CD1c-positive myeloid dendritic cell (primary cell): ENCODE results near the gene SLC44A1.

ENCODE experiments used
- DNase-seq: peaks from one replicate; pipeline ENCODE4 v3.0.0-alpha.2; 2016; ENCODE audit errors: extremely low spot score

SLC44A1 gene

DNA sequence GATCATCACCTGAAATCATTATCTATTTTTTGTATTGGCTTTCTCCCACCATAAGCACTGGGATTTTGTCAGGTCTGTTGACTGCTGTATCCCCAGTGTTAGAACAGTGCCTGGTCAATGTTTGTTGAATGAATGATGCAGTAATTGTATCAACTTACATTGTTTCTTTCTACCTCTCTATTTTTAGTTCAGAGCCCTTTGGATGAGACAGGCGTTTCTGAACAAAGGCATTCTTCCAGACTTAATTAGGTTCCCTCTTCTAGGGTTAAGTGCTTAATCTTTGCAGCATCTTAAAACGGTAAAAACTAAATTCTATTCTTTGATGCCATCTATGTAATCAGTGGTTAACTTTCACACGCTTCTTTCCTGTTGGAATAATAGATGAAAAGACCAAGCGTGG, 26.3 kb downstream of the SLC44A1 start:
- DNase-seq = no peak

DNA sequence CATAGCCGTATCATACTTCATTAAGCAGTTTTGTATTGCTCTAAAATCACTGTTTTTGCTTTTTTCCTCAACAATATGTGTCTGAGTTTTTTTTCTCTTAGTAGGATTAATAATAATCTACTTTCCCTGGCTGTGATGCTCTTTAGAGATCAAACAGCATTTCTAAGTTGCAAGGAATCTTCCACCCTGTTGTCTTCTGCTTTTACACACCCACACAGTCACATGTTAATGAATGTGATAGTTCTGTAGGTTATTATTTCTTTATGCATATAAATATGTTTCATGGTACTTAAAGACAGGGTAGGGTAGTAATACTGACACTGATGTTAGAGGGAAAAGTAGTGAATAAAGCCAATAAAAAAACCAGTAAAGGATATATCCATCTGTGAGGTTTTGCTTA, 29.3 kb downstream of the SLC44A1 start:
- DNase-seq = peak; percentile 45

DNA sequence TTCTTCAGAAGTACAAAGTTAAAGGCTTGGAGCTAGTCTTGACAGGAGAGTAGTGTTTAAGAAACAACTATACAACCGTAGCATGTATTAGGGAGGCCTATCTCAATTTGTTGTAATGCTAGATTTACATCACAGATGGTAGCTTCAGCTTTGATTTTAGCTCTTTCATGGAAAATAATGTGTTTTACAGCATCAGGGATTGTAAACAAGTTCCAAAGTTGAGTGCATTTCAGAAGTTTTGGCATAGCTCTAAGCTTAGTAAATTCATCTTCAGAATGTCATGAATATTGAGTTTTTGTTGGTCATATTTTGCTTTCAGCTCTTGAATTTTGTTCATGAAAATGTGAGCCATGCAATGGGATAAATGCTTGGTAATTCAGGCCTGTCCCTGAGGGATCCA, 30.7 kb downstream of the SLC44A1 start:
- DNase-seq = no peak

DNA sequence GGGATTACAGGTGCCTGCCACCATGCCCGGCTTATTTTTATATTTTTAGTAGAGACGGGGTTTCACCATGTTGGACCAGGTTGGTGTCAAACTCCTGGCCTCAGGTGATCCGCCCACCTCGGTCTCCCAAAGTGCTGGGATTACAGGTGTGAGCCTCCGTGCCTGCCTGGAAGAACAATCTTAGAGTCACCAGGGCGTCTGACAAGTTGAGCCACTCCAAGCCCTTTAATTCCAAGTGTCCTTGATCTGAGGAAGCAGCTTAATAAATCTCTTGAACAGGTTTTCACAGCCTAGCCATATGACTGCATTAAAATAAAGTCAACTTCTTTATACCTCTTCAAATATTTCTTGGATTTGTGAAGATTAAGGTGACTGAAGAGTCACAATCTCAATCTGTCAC, 31.5 kb downstream of the SLC44A1 start:
- no peak for DNase-seq

DNA sequence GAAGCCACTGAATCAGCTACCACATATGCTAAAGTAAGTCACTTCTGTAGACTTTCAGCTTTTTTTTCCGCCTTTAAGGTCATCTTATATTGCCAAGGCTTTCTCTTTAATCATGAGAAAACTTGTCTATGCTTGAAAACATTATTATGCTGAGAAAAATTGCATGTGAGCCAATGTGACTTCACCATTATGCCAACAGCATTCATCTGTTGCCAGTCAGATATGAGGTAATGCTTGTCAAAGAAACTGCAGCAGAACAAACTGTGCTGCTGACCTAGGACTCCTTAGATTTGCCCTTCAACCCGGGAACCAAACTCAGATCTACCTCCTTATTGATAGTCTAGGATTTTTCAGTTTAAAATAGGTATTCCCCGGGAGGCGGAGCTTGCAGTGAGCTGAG, 34.3 kb downstream of the SLC44A1 start:
- no peak for DNase-seq

DNA sequence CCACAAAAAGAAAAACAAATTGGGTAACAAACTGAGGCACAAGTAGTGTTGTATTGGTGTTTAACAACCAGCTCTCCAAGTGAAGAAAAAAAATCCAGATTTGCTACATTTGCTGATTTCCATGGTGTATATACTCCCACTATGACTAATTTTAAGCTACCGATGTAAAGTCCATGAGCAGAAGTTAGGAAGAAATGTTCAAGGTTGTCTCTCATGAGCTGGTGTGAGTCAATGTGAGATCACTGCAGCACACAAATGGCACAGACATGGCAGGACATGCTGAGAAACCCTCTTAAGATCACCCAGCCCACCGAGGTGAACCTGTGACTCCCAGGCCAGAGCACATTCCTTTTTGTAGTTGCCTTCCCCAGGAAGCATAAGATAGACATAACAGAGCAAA, 36.2 kb downstream of the SLC44A1 start:
- no peak for DNase-seq

DNA sequence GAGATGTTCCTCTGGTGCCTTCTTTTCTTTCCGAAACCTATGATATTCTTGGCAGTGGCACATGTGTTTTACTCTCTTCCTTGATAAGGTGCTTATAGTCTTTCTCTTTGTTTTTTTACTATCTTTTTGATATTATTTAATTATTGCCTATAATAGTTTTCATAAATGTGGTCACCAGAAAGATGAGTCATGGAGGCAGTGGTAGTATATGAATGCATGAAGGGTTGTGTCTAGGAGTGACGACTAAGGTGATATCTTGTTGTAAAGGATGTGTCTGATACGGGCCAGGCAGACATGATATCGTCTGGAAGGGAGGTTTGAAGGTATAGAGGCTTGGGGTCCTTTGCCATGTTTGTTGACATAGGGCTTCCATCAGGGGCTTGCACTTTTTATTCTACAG, 36.8 kb downstream of the SLC44A1 start:
- no peak for DNase-seq

DNA sequence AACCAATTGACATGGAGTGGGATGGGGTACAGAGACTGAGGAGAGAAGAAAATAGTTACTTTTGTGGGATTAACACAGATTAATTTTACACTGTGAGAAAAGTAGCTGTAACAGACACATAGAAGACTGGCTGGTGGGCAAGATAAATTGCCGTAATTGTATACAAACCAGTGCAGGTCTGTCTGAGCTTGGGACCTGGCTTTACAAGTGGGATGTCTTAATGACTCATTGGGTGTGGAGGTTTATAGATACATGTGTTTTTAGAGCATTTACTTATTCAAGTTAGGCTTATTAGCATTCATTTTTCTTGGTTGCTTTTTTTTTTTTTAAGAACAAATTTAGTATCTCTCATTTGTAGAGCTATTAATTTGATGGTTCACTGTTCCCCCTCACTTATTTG, 37.5 kb downstream of the SLC44A1 start:
- no peak for DNase-seq

DNA sequence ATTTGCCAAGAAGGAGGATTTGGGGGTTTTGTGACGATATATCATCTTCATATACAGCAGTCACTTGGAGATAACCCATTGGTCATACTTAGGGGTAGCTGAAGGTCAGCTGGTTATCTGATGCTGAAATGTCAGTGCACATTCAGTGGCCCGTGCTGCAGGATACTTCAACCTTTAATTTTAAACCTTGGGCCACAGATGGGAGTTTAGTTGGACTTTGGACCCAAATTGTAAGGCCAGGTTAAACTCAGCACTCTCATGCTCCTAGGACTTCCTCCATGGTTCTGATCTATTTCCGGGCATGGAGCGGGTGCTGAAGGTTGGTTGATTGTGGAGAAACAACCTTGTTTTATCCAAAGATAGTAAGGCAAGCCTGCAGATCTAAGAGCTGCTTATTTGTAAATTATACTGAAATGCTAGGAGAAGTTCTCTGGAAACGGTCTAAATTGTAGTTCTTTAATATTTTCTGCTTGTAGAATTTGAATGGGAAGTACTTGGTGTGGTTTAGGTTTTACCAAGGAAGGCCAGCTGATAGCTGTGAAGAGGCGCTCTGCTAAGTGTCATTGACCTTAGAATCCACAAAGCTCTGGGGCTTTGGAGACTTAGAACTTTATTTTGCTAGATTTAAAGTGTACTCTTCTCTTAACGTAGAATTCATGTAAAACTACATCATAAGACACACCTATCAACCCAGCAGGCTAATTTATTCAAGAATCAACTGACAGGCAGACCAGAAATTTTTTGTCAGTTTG, 38.6 kb downstream of the SLC44A1 start:
- DNase-seq = no peak

DNA sequence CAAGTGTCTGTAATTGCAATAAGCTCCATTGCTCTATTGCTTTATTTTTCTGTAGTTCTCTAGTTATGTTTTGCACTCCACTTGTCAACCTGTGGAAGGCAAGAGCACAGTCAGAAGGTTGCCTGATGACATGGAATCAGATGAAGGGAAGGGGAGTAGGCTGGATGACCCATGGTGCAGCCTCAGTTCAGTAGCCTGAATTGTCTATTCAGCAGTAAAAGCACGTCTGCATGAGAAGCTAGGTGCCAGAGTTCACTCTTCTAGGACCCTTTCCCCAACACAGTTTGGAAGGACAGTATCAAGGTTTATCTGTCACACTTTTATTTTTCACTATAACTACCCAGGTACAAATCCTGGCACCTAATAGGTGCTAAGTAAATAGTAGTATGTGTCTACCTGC, 39.3 kb downstream of the SLC44A1 start:
- DNase-seq = no peak

DNA sequence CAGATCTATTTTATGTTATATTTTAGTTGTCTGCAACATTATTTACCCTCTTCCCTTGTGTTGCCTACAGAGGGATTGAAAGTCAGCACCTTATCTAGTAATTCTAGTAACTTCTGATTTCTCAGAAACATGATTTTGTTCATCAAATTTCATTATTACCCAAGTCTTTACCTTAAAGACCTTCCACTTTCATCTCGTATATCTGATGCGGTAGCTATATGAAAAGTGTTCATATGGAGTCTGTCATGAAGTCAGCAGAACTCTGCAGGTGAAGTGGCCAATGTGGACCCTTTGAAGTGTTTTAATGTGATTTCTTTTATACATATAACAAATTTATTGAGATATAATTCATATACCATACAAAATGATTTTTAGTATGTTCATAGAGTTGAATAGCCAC, 40.0 kb downstream of the SLC44A1 start:
- DNase-seq = no peak

DNA sequence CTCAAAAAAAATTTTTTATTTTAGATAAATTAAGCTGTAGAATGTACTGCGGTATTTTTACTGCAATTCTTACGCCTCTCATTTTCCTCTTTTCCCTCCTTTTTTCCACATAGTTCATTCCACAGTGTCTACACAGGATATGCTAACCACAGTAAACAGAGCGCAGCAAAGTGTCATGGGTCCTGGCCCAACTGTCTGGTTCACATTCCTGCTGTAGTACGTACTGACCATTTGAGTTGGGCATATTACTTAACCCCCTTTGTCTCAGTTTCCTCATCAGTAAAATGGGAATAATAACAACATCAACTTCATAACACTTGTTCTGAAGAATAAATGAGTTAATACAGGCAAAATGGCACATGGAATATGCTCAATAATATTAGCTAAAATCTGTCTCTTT, 41.6 kb downstream of the SLC44A1 start:
- no peak for DNase-seq

DNA sequence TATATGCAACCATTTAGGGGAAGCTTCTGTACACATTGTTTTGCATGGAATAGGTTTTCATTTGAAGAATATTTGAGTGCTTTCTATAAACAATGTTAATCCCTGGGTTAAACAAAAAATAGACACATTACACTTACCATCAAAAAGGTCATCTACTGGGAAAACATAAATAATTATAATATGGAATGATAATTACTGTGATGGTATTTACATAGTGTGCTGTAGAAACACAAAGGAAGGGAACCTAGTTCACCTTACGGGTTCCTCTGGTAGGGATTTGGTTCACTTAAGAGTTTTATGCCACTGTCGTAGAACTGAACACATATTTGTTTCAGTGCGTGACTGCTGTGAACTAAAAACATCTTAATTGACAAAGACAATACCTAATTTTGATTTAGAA, 44.9 kb downstream of the SLC44A1 start:
- no peak for DNase-seq

DNA sequence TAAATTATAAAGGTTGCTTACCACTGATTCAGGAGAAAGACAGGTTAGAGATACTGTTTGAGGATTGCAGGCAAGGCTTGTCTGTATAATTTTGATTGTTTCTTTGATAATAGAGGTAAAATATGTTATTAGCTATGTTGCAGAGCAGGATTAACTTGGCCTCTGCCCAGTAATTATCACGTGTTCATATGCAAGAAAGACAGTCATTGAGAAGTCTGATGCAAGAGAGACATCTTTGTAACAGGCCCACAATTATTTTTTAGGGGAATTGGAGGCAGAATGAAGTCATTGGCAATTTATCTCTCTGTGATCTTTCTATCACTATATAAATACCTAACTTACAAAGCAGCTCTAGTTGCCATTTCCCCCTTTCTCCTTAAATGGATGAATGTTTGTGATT, 46.0 kb downstream of the SLC44A1 start:
- DNase-seq = no peak

DNA sequence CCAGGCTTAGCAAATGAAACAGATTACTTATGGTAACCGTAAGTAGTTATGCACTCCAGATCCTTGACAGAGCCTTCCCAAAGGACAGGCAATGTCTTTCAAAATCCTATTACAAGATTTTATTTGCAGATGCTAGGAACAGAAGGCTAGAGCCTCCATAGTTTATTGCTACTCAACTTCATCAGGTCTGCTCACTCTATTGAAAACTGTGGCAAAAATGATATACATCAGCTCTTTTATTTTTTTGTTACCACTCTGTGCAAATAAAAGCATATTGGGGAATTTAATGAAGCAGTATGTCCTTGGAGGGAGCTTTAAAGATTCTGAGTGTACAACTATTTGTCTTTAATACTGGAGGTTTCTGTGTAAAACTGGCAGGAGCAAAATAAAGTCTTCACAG, 46.5 kb downstream of the SLC44A1 start:
- no peak for DNase-seq

DNA sequence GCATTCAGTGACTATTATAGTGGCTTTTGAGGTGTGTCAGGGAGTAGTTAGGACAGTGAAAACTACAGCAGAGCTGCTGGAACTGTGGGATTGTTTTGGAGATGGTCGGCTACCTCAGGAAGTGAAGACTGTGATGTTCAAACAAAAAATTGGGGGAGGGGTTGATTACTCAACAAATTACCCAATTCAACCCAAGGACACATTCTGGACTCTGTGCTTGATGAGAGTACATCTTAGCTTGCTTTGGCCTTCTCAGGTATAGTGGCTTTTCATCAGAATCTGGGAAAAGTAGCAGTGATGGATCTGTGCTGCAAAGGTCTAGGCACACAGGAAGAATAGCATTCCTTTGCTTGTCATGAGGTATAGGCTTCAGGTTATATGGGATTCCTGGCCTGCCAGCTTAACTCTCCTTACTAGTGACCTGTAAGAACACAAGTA, 47.0 kb downstream of the SLC44A1 start:
- no peak for DNase-seq

DNA sequence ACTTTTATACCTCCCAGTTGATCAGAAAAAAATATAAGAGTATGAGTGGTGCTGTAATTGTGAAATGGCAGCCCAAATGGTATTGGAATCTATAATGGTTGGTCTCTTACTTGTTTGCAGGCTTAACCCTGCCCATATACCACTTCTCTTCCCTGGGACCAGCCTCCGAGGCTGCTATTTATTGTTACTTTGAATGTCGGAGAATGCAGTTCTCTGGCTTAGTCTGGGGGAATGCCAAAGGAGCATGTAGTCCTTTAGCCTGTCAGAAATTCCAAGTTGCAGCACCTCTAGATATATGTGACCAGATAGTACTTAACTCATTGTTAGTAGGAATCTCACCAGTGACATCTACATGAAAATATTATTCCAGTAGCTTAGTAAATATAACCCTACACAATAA, 47.5 kb downstream of the SLC44A1 start:
- DNase-seq = no peak

DNA sequence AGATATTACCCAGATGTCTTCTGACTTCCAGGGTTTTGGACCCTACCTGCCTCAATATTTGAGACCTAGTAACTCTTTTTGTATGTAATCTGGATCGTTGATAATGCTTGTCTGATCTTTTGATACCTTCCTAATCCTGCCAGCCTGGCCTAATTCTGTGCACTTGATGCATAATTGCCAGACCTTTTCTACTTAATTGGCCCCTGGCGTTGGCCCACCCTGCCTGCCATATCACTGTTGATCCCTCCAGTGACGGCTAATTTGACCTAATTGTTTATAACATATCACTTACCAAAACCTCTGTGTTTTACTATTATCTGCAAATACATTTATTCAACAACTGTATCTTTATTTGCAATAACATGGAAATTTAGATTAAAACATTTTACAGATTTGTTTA, 49.0 kb downstream of the SLC44A1 start:
- DNase-seq = no peak

DNA sequence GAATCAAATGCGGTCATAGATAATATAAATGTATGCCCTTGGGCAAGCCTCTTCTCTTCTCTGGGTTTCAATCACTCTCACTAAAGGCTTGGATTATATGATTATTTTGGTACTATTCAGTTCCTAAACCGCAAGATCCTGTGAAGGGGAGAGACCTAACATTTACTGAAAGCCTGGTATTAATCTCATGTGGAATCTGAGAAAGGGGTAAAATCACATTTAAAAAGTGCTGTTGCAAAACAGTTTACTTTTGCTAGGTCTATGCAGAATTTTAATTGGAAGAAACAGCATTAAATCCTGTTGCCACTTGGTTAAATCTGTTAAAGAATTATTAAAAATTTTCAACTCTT, 50.7 kb downstream of the SLC44A1 start:
- no peak for DNase-seq

DNA sequence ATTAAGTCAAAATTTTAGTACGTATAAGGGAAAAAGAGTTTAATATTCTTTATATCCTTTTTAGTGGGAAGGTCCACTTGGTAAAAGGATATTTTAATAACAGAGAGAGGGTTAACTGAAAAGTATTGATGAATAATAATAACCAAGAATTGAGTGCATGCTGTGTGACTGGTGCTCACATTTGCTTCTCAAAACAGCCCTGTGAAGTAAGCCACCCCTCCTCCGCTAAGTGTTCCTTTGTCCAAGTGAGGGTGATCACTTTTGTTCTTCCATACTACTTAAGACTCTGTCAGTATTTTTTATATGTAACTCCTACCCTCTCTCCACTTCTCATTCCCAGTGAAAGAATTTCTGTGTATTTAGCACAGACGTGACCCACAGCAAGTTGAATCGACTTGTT, 51.5 kb downstream of the SLC44A1 start:
- DNase-seq = no peak

DNA sequence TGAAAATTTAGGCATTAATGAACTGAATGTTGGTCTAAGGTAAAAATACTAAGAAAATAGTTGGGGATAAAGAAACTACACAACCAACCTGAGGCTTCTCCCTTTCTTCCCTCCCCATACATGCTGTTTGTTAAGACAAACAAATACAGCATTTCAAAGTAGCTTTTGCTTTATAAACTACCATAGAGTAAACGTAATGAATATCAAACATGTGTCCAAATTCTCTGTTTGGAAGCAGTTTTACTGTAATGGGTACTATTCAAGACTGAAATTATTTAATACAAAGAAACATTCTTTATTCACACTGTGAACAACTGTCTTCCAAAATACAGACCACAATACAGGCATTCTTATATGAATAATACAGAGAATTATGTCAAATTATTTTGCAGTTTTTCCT, 52.0 kb downstream of the SLC44A1 start:
- no peak for DNase-seq

DNA sequence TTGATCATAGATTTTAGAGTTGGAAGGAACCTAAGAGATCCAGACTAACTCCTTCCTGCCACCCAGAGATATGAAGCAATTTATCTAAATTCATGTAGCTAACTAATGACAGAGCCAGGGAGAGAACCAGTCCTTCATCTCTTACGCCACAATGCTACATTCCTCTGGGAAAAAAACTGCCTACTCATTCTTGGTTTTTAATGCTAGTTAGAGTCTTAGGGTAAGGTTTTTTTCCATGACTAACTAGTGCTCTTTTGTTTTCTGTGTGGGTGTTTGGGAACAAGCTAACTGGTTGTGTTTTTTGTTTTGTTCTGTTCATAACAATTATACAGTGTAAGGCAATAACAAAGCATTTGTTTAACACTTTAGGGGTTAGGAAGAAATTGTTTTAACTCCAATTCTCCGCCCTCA, 52.4 kb downstream of the SLC44A1 start:
- peak; percentile 68 for DNase-seq

DNA sequence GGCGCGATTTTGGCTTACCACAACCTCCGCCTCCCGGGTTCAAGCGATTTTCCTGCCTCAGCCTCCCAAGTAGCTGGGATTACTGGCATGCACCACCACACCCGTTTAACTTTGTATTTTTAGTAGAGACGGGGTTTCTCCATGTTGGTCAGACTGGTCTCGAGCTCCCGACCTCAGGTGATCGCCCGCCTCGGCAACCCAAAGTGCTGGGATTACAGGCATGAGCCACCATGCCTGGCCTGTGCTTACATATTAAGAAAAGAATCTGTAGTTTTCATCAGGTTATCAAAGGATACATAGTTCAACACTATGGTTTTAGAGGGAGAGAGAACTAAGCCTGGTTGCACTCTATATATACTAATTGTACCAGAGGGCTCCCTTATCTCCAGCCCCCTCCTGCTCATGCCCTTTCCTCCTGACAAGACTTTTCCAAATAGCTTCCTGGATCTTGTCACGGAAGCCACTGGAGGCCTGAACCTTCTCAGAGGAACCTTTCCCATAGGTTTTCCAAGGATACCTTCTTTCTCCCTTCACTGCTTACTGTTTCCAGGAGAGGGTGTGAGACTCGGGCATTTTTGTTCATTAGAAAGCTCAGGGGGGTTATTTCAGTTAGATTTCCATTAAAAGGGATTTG, 53.1 kb downstream of the SLC44A1 start:
- no peak for DNase-seq
